ENCODE measurements around the gene PDP2.
A peak's percentile ranks its signal among the peaks of the same experiment; 100 is the strongest.

PDP2 gene

GRCh38 chr16:66903544-66904427 lies 23.5 kb downstream of the PDP2 start:
- DNase-seq (ENCODE audit: low spot score) = no peak

- no peak for DNase-seq (ENCODE audit: low spot score)
Observed at GRCh38 chr16:66904428-66904845, 24.1 kb downstream of the PDP2 start.

GRCh38 chr16:66904846-66905632 lies 24.7 kb downstream of the PDP2 start:
- DNase-seq (ENCODE audit: low spot score) = no peak

GRCh38 chr16:66905633-66906539 lies 25.6 kb downstream of the PDP2 start:
- DNase-seq (ENCODE audit: low spot score) = peak; percentile 84

GRCh38 chr16:66906916-66907836 lies 26.9 kb downstream of the PDP2 start:
- no peak for DNase-seq (ENCODE audit: low spot score)

GRCh38 chr16:66908116-66908515 lies 27.8 kb downstream of the PDP2 start:
- no peak for DNase-seq (ENCODE audit: low spot score)

GRCh38 chr16:66908762-66909559 lies 28.6 kb downstream of the PDP2 start:
- no peak for DNase-seq (ENCODE audit: low spot score)

GRCh38 chr16:66910175-66910940 lies 30.0 kb downstream of the PDP2 start:
- no peak for DNase-seq (ENCODE audit: low spot score)

- no peak for DNase-seq (ENCODE audit: low spot score)
Observed at GRCh38 chr16:66911112-66911511, 30.8 kb downstream of the PDP2 start.

- no peak for DNase-seq (ENCODE audit: low spot score)
Observed at GRCh38 chr16:66911801-66912200, 31.5 kb downstream of the PDP2 start.

- DNase-seq (ENCODE audit: low spot score) = peak; percentile 88
Observed at GRCh38 chr16:66913081-66913480, 32.8 kb downstream of the PDP2 start.

GRCh38 chr16:66913711-66914110 lies 33.4 kb downstream of the PDP2 start:
- DNase-seq (ENCODE audit: low spot score) = no peak

GRCh38 chr16:66914541-66914940 lies 34.2 kb downstream of the PDP2 start:
- DNase-seq (ENCODE audit: low spot score) = no peak

GRCh38 chr16:66915041-66915440 lies 34.7 kb downstream of the PDP2 start:
- DNase-seq (ENCODE audit: low spot score) = no peak

- DNase-seq (ENCODE audit: low spot score) = no peak
Observed at GRCh38 chr16:66916518-66916917, 36.2 kb downstream of the PDP2 start.

GRCh38 chr16:66917741-66918140 lies 37.4 kb downstream of the PDP2 start:
- DNase-seq (ENCODE audit: low spot score) = no peak

- DNase-seq (ENCODE audit: low spot score) = no peak
Observed at GRCh38 chr16:66918355-66918754, 38.0 kb downstream of the PDP2 start.

GRCh38 chr16:66918803-66919568 lies 38.7 kb downstream of the PDP2 start, which contains the start of gene CDH16:
Gene CDH16 (minus strand): TSS chr16:66918885. CDS start chr16:66918065, 820 bp downstream.
- no peak for DNase-seq (ENCODE audit: low spot score)

All from iPS-NIHi11 (cell line).